Measurements from ENCODE around the gene LRRC8D.

LRRC8D gene

GRCh38 chr1:89855413-89856123 lies 34.7 kb downstream of the LRRC8D start:
- peak; percentile 41 for DNase-seq (ENCODE audit: low spot score)
- TF ChIP-seq CTCF (IDR thresholded peaks at IDR 0.05; ENCODE audit: extremely low read depth, missing control alignments), result no peak

- DNase-seq (ENCODE audit: low spot score), result no peak
- TF ChIP-seq CTCF (IDR thresholded peaks at IDR 0.05; ENCODE audit: extremely low read depth, missing control alignments), result no peak
These were observed 42.5 kb downstream of the LRRC8D start for GRCh38 chr1:89863165-89863830.

GRCh38 chr1:89865498-89866382 lies 44.9 kb downstream of the LRRC8D start:
- DNase-seq (ENCODE audit: low spot score), result no peak

GRCh38 chr1:89866568-89866967 lies 45.7 kb downstream of the LRRC8D start:
- TF ChIP-seq CTCF (IDR thresholded peaks at IDR 0.05; ENCODE audit: extremely low read depth, missing control alignments), result no peak
- no peak for DNase-seq (ENCODE audit: low spot score)

More at GRCh38 chr1:89865498-89866382, 44.9 kb downstream of the LRRC8D start:
- no peak for TF ChIP-seq CTCF (IDR thresholded peaks at IDR 0.05; ENCODE audit: extremely low read depth, missing control alignments)

- no peak for TF ChIP-seq CTCF (IDR thresholded peaks at IDR 0.05; ENCODE audit: extremely low read depth, missing control alignments)
- DNase-seq (ENCODE audit: low spot score), result no peak
These were observed 50.2 kb downstream of the LRRC8D start for GRCh38 chr1:89870998-89871397.

GRCh38 chr1:89871768-89872473 lies 51.1 kb downstream of the LRRC8D start:
- no peak for DNase-seq (ENCODE audit: low spot score)
- TF ChIP-seq CTCF (IDR thresholded peaks at IDR 0.05; ENCODE audit: extremely low read depth, missing control alignments), result no peak

All from GM20000 (cell line).